GM19193 (cell line): ENCODE measurements around the gene BRCA2.

ENCODE experiments used
- POLR2A ChIP-seq: IDR thresholded peaks from 4 replicates; pipeline ENCODE4 v1.6.1; 2011; ENCODE audit not compliant: insufficient read depth, insufficient read length; ENCODE audit errors: extremely low read depth

BRCA2 gene

GRCh38 chr13:32298695-32299094 is 16.6 kb upstream of the BRCA2 start:
- no peak for TF ChIP-seq POLR2A

- TF ChIP-seq POLR2A: no peak
Measured at GRCh38 chr13:32299893-32300292, 15.4 kb upstream of the BRCA2 start.

- TF ChIP-seq POLR2A: no peak
Measured at GRCh38 chr13:32300406-32300805, 14.9 kb upstream of the BRCA2 start.

GRCh38 chr13:32300920-32301319 is 14.4 kb upstream of the BRCA2 start:
- TF ChIP-seq POLR2A: no peak

GRCh38 chr13:32302461-32302860 is 12.8 kb upstream of the BRCA2 start:
- no peak for TF ChIP-seq POLR2A

GRCh38 chr13:32305646-32306045 is 9.7 kb upstream of the BRCA2 start:
- TF ChIP-seq POLR2A: no peak

- no peak for TF ChIP-seq POLR2A
Measured at GRCh38 chr13:32309312-32310133, 5.8 kb upstream of the BRCA2 start.

- no peak for TF ChIP-seq POLR2A
Measured at GRCh38 chr13:32310134-32310706, 5.1 kb upstream of the BRCA2 start.

- TF ChIP-seq POLR2A: no peak
Measured at GRCh38 chr13:32311188-32311897, 4.0 kb upstream of the BRCA2 start.

- no peak for TF ChIP-seq POLR2A
Measured at GRCh38 chr13:32314271-32315237, 754 bp upstream of the BRCA2 start.

GRCh38 chr13:32316028-32316339 is 676 bp downstream of the BRCA2 start:
- no peak for TF ChIP-seq POLR2A

GRCh38 chr13:32316501-32316900 is 1.2 kb downstream of the BRCA2 start:
- no peak for TF ChIP-seq POLR2A

- no peak for TF ChIP-seq POLR2A
Measured at GRCh38 chr13:32317716-32318465, 2.6 kb downstream of the BRCA2 start.

GRCh38 chr13:32320528-32320927 is 5.2 kb downstream of the BRCA2 start:
- TF ChIP-seq POLR2A: no peak
